HFFc6 (cell line): ENCODE results near the gene ADGRG3. TPM values are rescaled to one million over a fixed set of nuclear protein-coding genes. Genes with fewer than 3 reads are reported as not detected.

Experiments used
- DNase-seq: peaks from one replicate; pipeline ENCODE4 v3.0.0-alpha.2; 2018
- H3K27ac Mint-ChIP-seq: 2 replicates; pipeline ENCODE4 v1.8.0; 2020; ENCODE audit warnings: mild to moderate bottlenecking, mixed read lengths
- H3K27me3 Mint-ChIP-seq: 2 replicates; pipeline ENCODE4 v1.8.0; 2021; ENCODE audit warnings: mild to moderate bottlenecking, moderate library complexity, mixed read lengths; ENCODE audit not compliant: insufficient read depth
- H3K36me3 Mint-ChIP-seq: 2 replicates; pipeline ENCODE4 v1.8.0; 2021; ENCODE audit warnings: low read depth, mixed read lengths
- H3K4me1 Mint-ChIP-seq: 2 replicates; pipeline ENCODE4 v1.8.0; 2020; ENCODE audit warnings: low read depth, mixed read lengths
- H3K4me3 Mint-ChIP-seq: 2 replicates; pipeline ENCODE4 v1.8.0; 2020; ENCODE audit warnings: mild to moderate bottlenecking, moderate library complexity, mixed read lengths
- H3K9me3 Mint-ChIP-seq: 2 replicates; pipeline ENCODE4 v1.8.0; 2020; ENCODE audit warnings: mild to moderate bottlenecking, mixed read lengths
- CTCF ChIP-seq: fragments of 200-600 bp; sonication (generic); IDR thresholded peaks from 2 replicates; pipeline ENCODE4 v1.5.0; 2021; ENCODE audit warnings: antibody characterized with exemption, mild to moderate bottlenecking
- total RNA-seq, 6 experiments: library from RNA; stranded (reverse); fragmentation: NEBNext Ultra II Directional; extraction: Animal tissue kit (Norgen Biotek cat#: 25700); gene quantifications; 2 replicates in 1 of 6; 3 replicates in 5 of 6; pipeline ENCODE4 v1.2.3, GENCODE V29; 2021

Gene ADGRG3
- total RNA-seq, 6 experiments from 2014 or later = not detected

- H3K9me3 Mint-ChIP-seq = no peaks in the 10 kb centered on the region
- H3K4me1 Mint-ChIP-seq = peaks cover 8% of the 10 kb centered on the region
- H3K27me3 Mint-ChIP-seq = peaks cover 16% of the 10 kb centered on the region
- no peak for DNase-seq
- no peak overlapping the region for H3K4me3 Mint-ChIP-seq
- no peak for TF ChIP-seq CTCF
- H3K36me3 Mint-ChIP-seq = no peaks in the 10 kb centered on the region
- H3K27ac Mint-ChIP-seq = no peak overlapping the region
These were observed 11.7 kb upstream of the ADGRG3 start for GRCh38 chr16:57656342-57656955.

GRCh38 chr16:57657228-57657627 is 10.9 kb upstream of the ADGRG3 start:
- Mint-ChIP-seq H3K4me3 (no peak overlapping the region), H3K9me3 (no peaks in the 10 kb centered on the region)
- no peak for TF ChIP-seq CTCF

GRCh38 chr16:57658130-57658877 is 9.8 kb upstream of the ADGRG3 start:
- Mint-ChIP-seq H3K4me3 (no peak overlapping the region), H3K9me3 (no peaks in the 10 kb centered on the region), H3K4me1 (peaks cover 8% of the 10 kb centered on the region), H3K27me3 (peaks cover 16% of the 10 kb centered on the region), H3K36me3 (no peaks in the 10 kb centered on the region), H3K27ac (no peak overlapping the region)
- DNase-seq = no peak
- no peak for TF ChIP-seq CTCF

More at GRCh38 chr16:57657228-57657627, 10.9 kb upstream of the ADGRG3 start:
- Mint-ChIP-seq H3K36me3 (no peaks in the 10 kb centered on the region), H3K27me3 (peaks cover 16% of the 10 kb centered on the region), H3K27ac (no peak overlapping the region), H3K4me1 (peaks cover 8% of the 10 kb centered on the region)
- DNase-seq = no peak

- Mint-ChIP-seq H3K27ac (no peak overlapping the region), H3K4me1 (peaks cover 8% of the 10 kb centered on the region), H3K9me3 (no peaks in the 10 kb centered on the region), H3K4me3 (no peak overlapping the region), H3K36me3 (no peaks in the 10 kb centered on the region), H3K27me3 (peaks cover 15% of the 10 kb centered on the region)
- no peak for DNase-seq
- no peak for TF ChIP-seq CTCF
These were observed 9.0 kb upstream of the ADGRG3 start for GRCh38 chr16:57658878-57659674.

- H3K27ac Mint-ChIP-seq = no peak overlapping the region
- no peaks in the 10 kb centered on the region for H3K4me1 Mint-ChIP-seq
- no peak overlapping the region for H3K4me3 Mint-ChIP-seq
- DNase-seq = no peak
- H3K27me3 Mint-ChIP-seq = peaks cover 13% of the 10 kb centered on the region
- H3K36me3 Mint-ChIP-seq = no peaks in the 10 kb centered on the region
- H3K9me3 Mint-ChIP-seq = no peaks in the 10 kb centered on the region
- no peak for TF ChIP-seq CTCF
These were observed 7.2 kb upstream of the ADGRG3 start for GRCh38 chr16:57660715-57661463.
